OCI-LY1 (cell line): ENCODE data around the gene PMEPA1.

ENCODE experiments used
- H2AFZ ChIP-seq: fragments of 200-600 bp; sonication (generic), shearing (Covaris generic); 2 replicates; pipeline ENCODE4 v1.6.0; 2014; ENCODE audit warnings: antibody characterized with exemption, mild to moderate bottlenecking, low read length
- H3F3A ChIP-seq: fragments of 200-600 bp; sonication (generic), shearing (Covaris generic); 2 replicates; pipeline ENCODE4 v1.6.0; 2014; ENCODE audit warnings: mild to moderate bottlenecking, antibody characterized with exemption, low read length, moderate library complexity; ENCODE audit not compliant: insufficient read depth
- H3K27ac ChIP-seq: fragments of 200-600 bp; sonication (generic); 2 replicates; pipeline ENCODE4 v1.5.1; 2014; ENCODE audit warnings: low read length, mixed run types, mild to moderate bottlenecking, low read depth; ENCODE audit not compliant: poor library complexity, severe bottlenecking
- H3K27me3 ChIP-seq: fragments of 200-600 bp; sonication (generic); 2 replicates; pipeline ENCODE4 v1.6.0; 2014; ENCODE audit warnings: antibody characterized with exemption, mild to moderate bottlenecking, low read length, moderate library complexity; ENCODE audit not compliant: insufficient read depth
- H3K36me3 ChIP-seq: fragments of 200-600 bp; sonication (generic); 2 replicates; pipeline ENCODE4 v1.6.1; 2014; ENCODE audit warnings: mild to moderate bottlenecking, antibody characterized with exemption, low read length, moderate library complexity, mixed read lengths; ENCODE audit not compliant: insufficient read depth
- H3K4me1 ChIP-seq: fragments of 200-600 bp; sonication (generic); 2 replicates; pipeline ENCODE4 v1.5.1; 2014; ENCODE audit warnings: mild to moderate bottlenecking, low read length, moderate library complexity; ENCODE audit not compliant: insufficient read depth, severe bottlenecking
- H3K4me2 ChIP-seq: fragments of 200-600 bp; sonication (generic), shearing (Covaris generic); 2 replicates; pipeline ENCODE4 v1.6.1; 2014; ENCODE audit warnings: low read length
- H3K4me3 ChIP-seq: fragments of 200-600 bp; sonication (generic); 2 replicates; pipeline ENCODE4 v1.5.1; 2014; ENCODE audit warnings: low read length, low read depth, mild to moderate bottlenecking, mixed read lengths; ENCODE audit not compliant: poor library complexity, severe bottlenecking
- H3K79me2 ChIP-seq: fragments of 200-600 bp; shearing (Covaris generic); 2 replicates; pipeline ENCODE4 v1.6.1; 2016; ENCODE audit warnings: mixed run types, low read length, mixed read lengths; ENCODE audit not compliant: insufficient read depth
- H3K9ac ChIP-seq: fragments of 200-600 bp; sonication (generic), shearing (Covaris generic); 2 replicates; pipeline ENCODE4 v1.6.1; 2014; ENCODE audit warnings: mild to moderate bottlenecking, low read length, mixed read lengths
- H3K9me2 ChIP-seq: fragments of 200-600 bp; sonication (generic), shearing (Covaris generic); 2 replicates; pipeline ENCODE4 v1.6.1; 2014; ENCODE audit warnings: low read depth, mild to moderate bottlenecking, low read length, mixed read lengths
- H3K9me3 ChIP-seq: fragments of 200-600 bp; shearing (Covaris generic); 2 replicates; pipeline ENCODE4 v1.6.1; 2014; ENCODE audit warnings: low read length, mixed read lengths
- H4K20me1 ChIP-seq: fragments of 200-600 bp; sonication (generic), shearing (Covaris generic); 2 replicates; pipeline ENCODE4 v1.6.0; 2016; ENCODE audit warnings: mild to moderate bottlenecking, low read length; ENCODE audit not compliant: insufficient read depth
- CTCF ChIP-seq: fragments of 200-600 bp; sonication (generic), shearing (Covaris generic); IDR thresholded peaks from 2 replicates; pipeline ENCODE4 v1.5.1; 2017; ENCODE audit warnings: mild to moderate bottlenecking, antibody characterized with exemption, low read length, moderate library complexity, mixed read lengths
- EZH2 ChIP-seq: fragments of 200-600 bp; sonication (generic), shearing (Covaris generic); IDR thresholded peaks from 2 replicates; pipeline ENCODE4 v1.8.0; 2017; ENCODE audit warnings: borderline replicate concordance, mixed run types, mild to moderate bottlenecking, antibody characterized with exemption, low read length, moderate library complexity, mixed read lengths

The PMEPA1 gene

GRCh38 chr20:57686931-57687652, 22.7 kb downstream of the PMEPA1 start:
- TF ChIP-seq CTCF (no peak), EZH2 (no peak)
- Histone ChIP-seq H3K4me3 (no peak overlapping the region), H2AFZ (no peak overlapping the region), H3K4me1 (peaks cover 12% of the 10 kb centered on the region), H3K36me3 (no peaks in the 10 kb centered on the region), H3K79me2 (no peaks in the 10 kb centered on the region), H3K27me3 (no peaks in the 10 kb centered on the region), H3K9ac (no peak overlapping the region), H3K9me2 (no peaks in the 10 kb centered on the region), H3K4me2 (no peak overlapping the region), H3K27ac (no peak overlapping the region), H3K9me3 (no peaks in the 10 kb centered on the region), H3F3A (no peaks in the 10 kb centered on the region), H4K20me1 (no peaks in the 10 kb centered on the region)

DNA sequence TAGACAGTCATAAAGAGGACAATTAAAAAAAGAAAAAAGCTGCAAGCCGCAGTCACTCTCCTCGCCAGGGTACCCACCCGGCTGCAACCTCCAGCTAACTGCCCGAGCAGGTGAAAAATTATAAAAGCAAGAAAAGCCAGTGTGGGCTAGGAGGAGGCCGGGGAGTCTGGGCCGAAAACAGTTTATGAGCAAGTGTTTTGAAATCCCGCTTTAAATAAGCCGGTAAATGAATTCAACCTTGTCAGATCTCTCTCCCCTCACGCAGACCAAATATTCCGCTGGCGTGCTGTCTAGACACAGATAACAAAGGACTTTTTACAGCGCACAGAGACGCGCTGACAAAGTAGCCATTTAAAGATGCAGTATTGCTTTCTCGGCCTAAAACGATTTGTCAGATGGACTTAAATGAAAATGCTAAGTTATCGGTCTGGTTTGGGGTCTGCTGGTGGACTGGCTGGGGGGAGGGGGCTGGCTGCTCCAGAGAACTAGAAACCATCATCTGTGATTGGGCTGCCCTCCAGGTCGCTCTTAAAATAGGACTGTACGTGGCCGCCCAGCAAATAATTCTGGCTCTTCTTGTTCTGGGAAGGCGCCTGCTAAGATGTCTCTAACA, 24.6 kb downstream of the PMEPA1 start:
- no peaks in the 10 kb centered on the region for H3K79me2 ChIP-seq
- H3K9me3 ChIP-seq = no peaks in the 10 kb centered on the region
- no peak overlapping the region for H2AFZ ChIP-seq
- H3K4me3 ChIP-seq = no peak overlapping the region
- no peaks in the 10 kb centered on the region for H4K20me1 ChIP-seq
- H3K4me1 ChIP-seq = peaks cover 31% of the 10 kb centered on the region
- TF ChIP-seq CTCF (no peak), EZH2 (no peak)
- no peaks in the 10 kb centered on the region for H3K9me2 ChIP-seq
- no peak overlapping the region for H3K4me2 ChIP-seq
- no peak overlapping the region for H3K9ac ChIP-seq
- no peak overlapping the region for H3K27ac ChIP-seq
- H3F3A ChIP-seq = no peaks in the 10 kb centered on the region
- no peaks in the 10 kb centered on the region for H3K36me3 ChIP-seq
- no peaks in the 10 kb centered on the region for H3K27me3 ChIP-seq

DNA sequence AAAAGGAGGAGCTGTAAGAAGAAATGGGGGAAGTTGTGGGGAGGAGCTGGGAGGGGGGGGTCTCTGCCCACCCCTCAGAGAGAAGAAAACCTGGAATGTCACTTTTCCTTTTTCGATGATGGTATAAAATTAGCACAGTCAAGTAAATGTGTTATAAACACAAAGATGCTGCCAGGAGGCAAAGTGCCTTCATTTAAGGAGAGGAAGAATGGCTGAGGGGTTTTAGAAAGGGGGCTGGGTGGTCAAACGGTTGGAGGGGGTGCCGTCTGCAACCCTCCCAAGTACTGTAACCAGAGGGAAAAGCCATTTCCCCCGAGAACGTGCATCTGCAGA, 25.0 kb downstream of the PMEPA1 start:
- no peaks in the 10 kb centered on the region for H3K9me3 ChIP-seq
- H4K20me1 ChIP-seq = no peaks in the 10 kb centered on the region
- H3K4me1 ChIP-seq = peaks cover 35% of the 10 kb centered on the region
- H2AFZ ChIP-seq = no peak overlapping the region
- H3K27me3 ChIP-seq = no peaks in the 10 kb centered on the region
- H3K9ac ChIP-seq = no peak overlapping the region
- no peaks in the 10 kb centered on the region for H3K79me2 ChIP-seq
- H3K4me3 ChIP-seq = no peak overlapping the region
- no peaks in the 10 kb centered on the region for H3F3A ChIP-seq
- H3K36me3 ChIP-seq = no peaks in the 10 kb centered on the region
- TF ChIP-seq CTCF (no peak), EZH2 (no peak)
- H3K9me2 ChIP-seq = no peaks in the 10 kb centered on the region
- no peak overlapping the region for H3K4me2 ChIP-seq
- no peak overlapping the region for H3K27ac ChIP-seq
